ENCODE results near the gene TES. TPM values are rescaled to one million over a fixed set of nuclear protein-coding genes. Genes with fewer than 3 reads are reported as not detected.

TES gene
- total RNA-seq (2021; fragmentation: NEBNext Ultra II Directional; extraction: Animal tissue kit (Norgen Biotek cat#: 25700)): 32.2 and 36.3 TPM in 2 replicates
- 11.6 and 18.2 TPM in 2 replicates for polyA plus RNA-seq (2011; rRNA removed)
- polyA plus RNA-seq (2011; cell fraction: cytosol; rRNA removed): 20.8 TPM
- 24.1 TPM for polyA plus RNA-seq (2011; cell fraction: nucleus; rRNA removed)
- 18.6 to 20.5 TPM (median 19.9 TPM) in 4 replicates for polyA plus RNA-seq (2012, experiment 1 of 2)
- 3.6 TPM for polyA plus RNA-seq (2012, experiment 2 of 2)
- polyA plus RNA-seq (2013, experiment 1 of 2): 37.5 TPM
- polyA plus RNA-seq (2013, experiment 2 of 2): 38.6 TPM
- polyA minus RNA-seq (2011; rRNA and poly(A)+ RNA removed): 27.1 and 39.1 TPM in 2 replicates
- polyA minus RNA-seq (2011; cell fraction: cytosol; rRNA and poly(A)+ RNA removed): 14.5 TPM
- polyA minus RNA-seq (2011; cell fraction: nucleus; rRNA and poly(A)+ RNA removed): 16.2 TPM
- long read RNA-seq, experiment 1, partial matches to known transcripts: 4 of 9 reads
- long read RNA-seq, experiment 1, other reads (novel, unspliced or antisense): 2 of 9 reads
- long read RNA-seq, experiment 2, transcript TES-201 (7 exons, 2,782 nt): major isoform, 8 of 13 reads
- long read RNA-seq, experiment 2, partial matches to known transcripts: 3 of 13 reads
- long read RNA-seq, experiment 2, other reads (novel, unspliced or antisense): 1 of 13 reads

GRCh38 chr7:116210345-116211005 lies at the start of gene TES:
Gene TES, plus strand, starts transcription at chr7:116210539. Its CDS starts 169 bp downstream, at chr7:116210708.
- Histone ChIP-seq H2BK5ac (ENCODE audit: low read depth, low read length) (no peak within 1 kb of the TSS), H3K23me2 (ENCODE audit: low read depth, low read length) (peaks cover 3% of the 10 kb centered on the region; the same call in 1 of the 2 replicates), H3K4ac (replicated peaks; ENCODE audit: insufficient read length, low read depth, low read length) (no peak within 1 kb of the TSS), H4K20me1 (replicated peaks in 1 of 2; ENCODE audit: control insufficient read depth in 1 of 2, insufficient read depth in 2 of 2, low read length in 2 of 2) (no peaks in the 10 kb centered on the region), H3K79me2 (ENCODE audit: control insufficient read depth in 1 of 2, insufficient read depth in 2 of 2, low read length in 2 of 2) (0 out of 4 replicates have a peak, but pooled peaks cover 0 to 11% of the 10 kb centered on the region in 2 experiments), H2BK120ac (replicated peaks; ENCODE audit: low read depth, low read length) (no peak within 1 kb of the TSS), H4K5ac (ENCODE audit: insufficient read length, low read depth, low read length) (no peak within 1 kb of the TSS), H3K14ac (ENCODE audit: insufficient read length) (no peak within 1 kb of the TSS), H4K8ac (ENCODE audit: extremely low read depth, insufficient read depth, low read length) (peak within 1 kb of the TSS; percentile 86), H3K23ac (ENCODE audit: insufficient read length) (no peak within 1 kb of the TSS), H2AFZ (ENCODE audit: low read length) (peak within 1 kb of the TSS; percentile 94), H3K79me1 (ENCODE audit: low read depth, low read length) (no peaks in the 10 kb centered on the region), H2BK12ac (ENCODE audit: low read depth, low read length) (peak within 1 kb of the TSS; percentile 82; the same call in 1 of the 2 replicates), H2AK5ac (ENCODE audit: low read depth, low read length) (no peak within 1 kb of the TSS; the same call in 1 of the 2 replicates), H3K4me2 (ENCODE audit: insufficient read depth in 1 of 2, low read depth in 2 of 2, low read length in 2 of 2) (peak within 1 kb of the TSS; percentile 72 to 89), H3K56ac (replicated peaks; ENCODE audit: insufficient read length, low read depth, low read length) (no peak within 1 kb of the TSS), H3K36me3 (ENCODE audit: control insufficient read depth in 2 of 4, insufficient read depth in 4 of 4, low read length in 3 of 4) (no peaks in the 10 kb centered on the region; a peak in 1 of 8 replicates), H3K9ac (replicated peaks in 1 of 4; ENCODE audit: extremely low read depth in 1 of 4, low read depth in 3 of 4, low read length in 3 of 4) (peak within 1 kb of the TSS in 3 of 4 experiments; percentile 5 to 46 (median 14); a peak in 4 of 7 replicates), H3K27me3 (replicated peaks in 1 of 4; ENCODE audit: control insufficient read depth in 3 of 4, extremely low read depth in 1 of 4, insufficient read depth in 3 of 4, low read length in 3 of 4) (peaks cover 0 to 4% (median under 1%) of the 10 kb centered on the region in 4 experiments; a peak in 3 of 7 replicates), H3K4me1 (replicated peaks in 1 of 4; ENCODE audit: control insufficient read depth in 3 of 4, insufficient read depth in 4 of 4, low read length in 3 of 4) (peaks cover 0 to 3% (median under 1%) of the 10 kb centered on the region in 4 experiments; a peak in 1 of 7 replicates), H2BK20ac (ENCODE audit: low read length) (no peak within 1 kb of the TSS), H2BK15ac (ENCODE audit: low read length) (peak within 1 kb of the TSS; percentile 84), H3K27ac (ENCODE audit: low read depth, low read length) (no peak within 1 kb of the TSS), H4K91ac (replicated peaks; ENCODE audit: insufficient read length, low read length) (no peak within 1 kb of the TSS), H3K9me3 (ENCODE audit: insufficient read depth in 2 of 2, low read depth in 1 of 2, low read length in 1 of 2) (no peaks in the 10 kb centered on the region), H3K4me3 (ENCODE audit: extremely low read depth in 1 of 4, insufficient read depth in 2 of 4, low read depth in 3 of 4, low read length in 4 of 4) (peak within 1 kb of the TSS; percentile 69 to 97 (median 90)), H3K18ac (ENCODE audit: extremely low read depth, low read length) (0 out of 2 replicates have a peak within 1 kb of the TSS, but pooled peaks have one; percentile 13)
- no peak for FAIRE-seq
- peak; percentile 51 to 84 for DNase-seq (ENCODE audit: low read depth in 1 of 2, low spot score in 2 of 2)
- CTCF ChIA-PET (ENCODE audit: partially characterized antibody): interaction anchor here (0.8 to 4.2 kb wide), 8 partner anchors 16 to 49 kb away, joined by 3 to 19 read pairs (median 4); no protein-coding TSS in a partner anchor
- WGBS, 2 experiments (ENCODE audit: extremely low coverage in 1 of 2, insufficient coverage in 1 of 2, insufficient read length in 1 of 2, insufficient replicate concordance in 2 of 2, low coverage in 1 of 2, low lambda C conversion rate in 2 of 2, missing lambda C conversion rate in 1 of 2): 1% methylated on average over 59 of the region's 83 CpGs; no CpG with 5 or more reads in 1 of the 2 experiments
- POLR2A ChIA-PET (ENCODE audit: partially characterized antibody): interaction anchor here (0.6 to 2.3 kb wide), 12 partner anchors 9 to 470 kb away, joined by 3 to 10 read pairs (median 4); no protein-coding TSS in a partner anchor
- peak; percentile 50 for TF ChIP-seq TAF7 (optimal IDR thresholded peaks at IDR 0.05; ENCODE audit: borderline replicate concordance, low read depth, low read length)
- 0 out of 3 replicates have a peak, but pooled peaks of 1 of the 2 experiments have one; percentile 10 for TF ChIP-seq EP300 (IDR thresholded peaks at IDR 0.05; ENCODE audit: borderline replicate concordance in 1 of 2, low read depth in 2 of 2, low read length in 2 of 2)
- peak in 1 of 2 experiments; percentile 84; a peak in 1 of 4 replicates for TF ChIP-seq HDAC2 (IDR thresholded peaks at IDR 0.05; ENCODE audit: borderline replicate concordance in 1 of 2, low read depth in 2 of 2, low read length in 2 of 2)
- no peak for TF ChIP-seq HDAC6 (IDR thresholded peaks at IDR 0.05; ENCODE audit: low read depth, low read length)
- no peak for TF ChIP-seq BCL11A (IDR thresholded peaks at IDR 0.05; ENCODE audit: low read depth in 2 of 2, low read length in 2 of 2)
- TF ChIP-seq SP1 (IDR thresholded peaks at IDR 0.05; ENCODE audit: low read depth, low read length): no peak
- no peak for TF ChIP-seq CBX5 (IDR thresholded peaks at IDR 0.05; ENCODE audit: low read depth, low read length)
